A673 (cell line): ENCODE results near the gene ATF3. TPM values are rescaled to one million over a fixed set of nuclear protein-coding genes. Genes with fewer than 3 reads are reported as not detected.

Experiments used
- BruUV-seq: library from RNA; stranded (reverse); fragments of 400-500 nt; replicated peaks from 2 replicates; lab custom pipeline; 2021; lab: Mats Ljungman, UMichigan
- CTCF ChIA-PET: fragments of 300-600 bp; sonication (Branson Sonifier 250); formaldehyde crosslinking; loops from one replicate; lab custom pipeline; 2022; ENCODE audit warnings: antibody characterized with exemption; lab: Charles Lee
- POLR2A ChIA-PET: fragments of 300-600 bp; sonication (Branson Sonifier 250); formaldehyde crosslinking; loops from one replicate; lab custom pipeline; 2022; ENCODE audit warnings: antibody characterized with exemption; ENCODE audit not compliant: low non-redundant PET; lab: Charles Lee
- DNase-seq: peaks from one replicate; pipeline ENCODE4 v3.0.0-alpha.2; 2015; ENCODE audit warnings: low spot score
- H3K27ac ChIP-seq: fragments of 200-600 bp; sonication (generic); 2 replicates; pipeline ENCODE4 v1.5.1; 2016; ENCODE audit warnings: mixed run types, low read depth, mild to moderate bottlenecking, mixed read lengths, antibody characterized with exemption, low read length; ENCODE audit not compliant: poor library complexity, severe bottlenecking
- H3K27me3 ChIP-seq: fragments of 200-600 bp; sonication (generic); replicated peaks from 2 replicates; pipeline ENCODE4 v1.6.1; 2017; ENCODE audit warnings: mixed run types, low read depth, mild to moderate bottlenecking, mixed read lengths, antibody characterized with exemption, low read length; ENCODE audit not compliant: insufficient read depth, poor library complexity
- H3K36me3 ChIP-seq: fragments of 200-600 bp; sonication (generic); 2 replicates; pipeline ENCODE4 v1.6.1; 2016; ENCODE audit warnings: mixed run types, mild to moderate bottlenecking, mixed read lengths, antibody characterized with exemption, low read length; ENCODE audit not compliant: insufficient read depth, poor library complexity, severe bottlenecking
- H3K4me1 ChIP-seq: fragments of 200-600 bp; sonication (generic); 2 replicates; pipeline ENCODE4 v1.6.1; 2017; ENCODE audit warnings: mixed run types, mild to moderate bottlenecking, mixed read lengths, antibody characterized with exemption, low read length; ENCODE audit not compliant: insufficient read depth, poor library complexity, severe bottlenecking
- H3K4me3 ChIP-seq: fragments of 200-600 bp; sonication (generic); 2 replicates; pipeline ENCODE4 v1.5.1; 2016; ENCODE audit warnings: low read depth, mixed run types, mild to moderate bottlenecking, mixed read lengths, low read length; ENCODE audit not compliant: poor library complexity, severe bottlenecking
- H3K9me3 ChIP-seq: fragments of 200-600 bp; sonication (generic); 2 replicates; pipeline ENCODE4 v1.6.1; 2016; ENCODE audit warnings: mixed run types, low read depth, mild to moderate bottlenecking, mixed read lengths, antibody characterized with exemption, low read length; ENCODE audit not compliant: poor library complexity, severe bottlenecking
- CTCF ChIP-seq: fragments of 300-800, 200-600 bp; sonication (generic); conservative IDR thresholded peaks from 2 replicates; pipeline ENCODE4 v1.5.1; 2017; ENCODE audit warnings: low read depth, mild to moderate bottlenecking, antibody characterized with exemption, low read length, moderate library complexity, mixed read lengths
- EZH2 ChIP-seq: fragments of 200-600 bp; sonication (generic); IDR thresholded peaks from 2 replicates; pipeline ENCODE4 v1.6.1; 2017; ENCODE audit warnings: borderline replicate concordance, low read depth, mild to moderate bottlenecking, mixed read lengths, antibody characterized with exemption, low read length; ENCODE audit not compliant: poor library complexity, severe bottlenecking
- intact Hi-C: fragments of 100-400 bp; cut with micrococcal nuclease; formaldehyde crosslinking; loops from one replicate; pipeline ENCODE4 v1.10.0; 2022; ENCODE audit not compliant: unreplicated experiment
- total RNA-seq: library from RNA; stranded (reverse); gene quantifications from 2 replicates; pipeline ENCODE4 v1.2.3, GENCODE V29; 2021

Gene ATF3
- total RNA-seq, 1 experiment from 2014 or later = 16.0 TPM

GRCh38 chr1:212587888-212588510, 20.6 kb upstream of the ATF3 start:
- intact Hi-C loops = no loop called here
- POLR2A ChIA-PET = no interaction called here
- CTCF ChIA-PET = no interaction called here
- Histone ChIP-seq H3K4me1 (no peaks in the 10 kb centered on the region), H3K36me3 (no peaks in the 10 kb centered on the region), H3K27ac (no peak overlapping the region), H3K27me3 (no peaks in the 10 kb centered on the region), H3K4me3 (no peak overlapping the region), H3K9me3 (no peaks in the 10 kb centered on the region)
- DNase-seq = no peak
- no peak for TF ChIP-seq CTCF
- no peak for TF ChIP-seq EZH2
- BruUV-seq = no TSS peak

- no peak for TF ChIP-seq EZH2
- TF ChIP-seq CTCF = no peak
- no peaks in the 10 kb centered on the region for H3K4me1 ChIP-seq
- no peaks in the 10 kb centered on the region for H3K9me3 ChIP-seq
- ChIA-PET POLR2A (interaction anchor here (0.7 kb wide), 1 partner anchor 275 kb away, joined by 8 read pairs; no protein-coding TSS in a partner anchor), CTCF (interaction anchor here (0.6 kb wide), 1 partner anchor 20 kb away, joined by 3 read pairs; no protein-coding TSS in a partner anchor)
- H3K4me3 ChIP-seq = no peak overlapping the region
- no peak for DNase-seq
- no peaks in the 10 kb centered on the region for H3K27me3 ChIP-seq
- H3K36me3 ChIP-seq = no peaks in the 10 kb centered on the region
- intact Hi-C loops = no loop called here
- BruUV-seq = no TSS peak
- H3K27ac ChIP-seq = no peak overlapping the region
These were observed 19.1 kb upstream of the ATF3 start for GRCh38 chr1:212589446-212589845.

GRCh38 chr1:212591922-212592321, 16.6 kb upstream of the ATF3 start:
- no peak for DNase-seq
- intact Hi-C loops = no loop called here
- no peak for TF ChIP-seq EZH2
- Histone ChIP-seq H3K4me1 (no peaks in the 10 kb centered on the region), H3K27me3 (no peaks in the 10 kb centered on the region), H3K9me3 (no peaks in the 10 kb centered on the region), H3K4me3 (no peak overlapping the region), H3K36me3 (no peaks in the 10 kb centered on the region), H3K27ac (no peak overlapping the region)
- ChIA-PET CTCF (no interaction called here), POLR2A (no interaction called here)
- BruUV-seq = no TSS peak

DNA sequence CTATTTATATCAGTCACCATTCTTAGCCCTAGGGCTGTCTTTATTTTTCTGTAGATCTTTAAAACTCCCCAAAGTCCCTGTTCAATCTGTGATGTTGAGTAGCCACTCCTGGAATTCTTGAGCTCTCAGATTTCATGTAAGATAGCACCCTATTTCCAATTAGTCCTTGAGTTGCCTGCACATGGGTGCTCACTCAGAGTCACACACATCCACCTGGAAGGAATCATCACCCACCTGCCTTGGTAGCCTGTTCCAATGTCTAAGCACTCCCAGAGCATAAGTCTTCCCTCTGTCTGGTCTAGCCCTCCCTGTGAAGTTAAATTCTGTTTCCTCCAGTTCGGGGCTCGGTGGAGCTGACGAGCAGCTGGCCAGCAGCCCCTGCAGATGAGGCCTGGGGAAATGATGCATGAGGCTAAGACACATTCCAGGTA, 14.7 kb upstream of the ATF3 start:
- POLR2A ChIA-PET = no interaction called here
- Histone ChIP-seq H3K27ac (no peak overlapping the region), H3K27me3 (no peaks in the 10 kb centered on the region), H3K4me3 (no peak overlapping the region), H3K4me1 (no peaks in the 10 kb centered on the region), H3K36me3 (no peaks in the 10 kb centered on the region), H3K9me3 (no peaks in the 10 kb centered on the region)
- TF ChIP-seq CTCF (no peak), EZH2 (no peak)
- no peak for DNase-seq
- intact Hi-C loops = no loop called here
- no TSS peak for BruUV-seq
- CTCF ChIA-PET = interaction anchor here (0.5 kb wide), 1 partner anchor 15 kb away, joined by 3 read pairs; the partner anchor contains the start of gene ATF3
